Nephron progenitor cell (in vitro differentiated cells): ENCODE results near the gene HDAC4.

Source experiments
- DNase-seq: peaks from one replicate; pipeline ENCODE4 v3.0.0; 2021
- H3K27ac Mint-ChIP-seq: 2 replicates; pipeline ENCODE4 v1.8.0; 2021; ENCODE audit warnings: mild to moderate bottlenecking, moderate library complexity, mixed read lengths
- H3K27me3 Mint-ChIP-seq: 2 replicates; pipeline ENCODE4 v1.8.0; 2021; ENCODE audit warnings: mild to moderate bottlenecking, low read depth, mixed read lengths; ENCODE audit not compliant: poor library complexity
- H3K36me3 Mint-ChIP-seq: 2 replicates; pipeline ENCODE4 v1.8.0; 2021; ENCODE audit warnings: low read depth, mixed read lengths
- H3K4me1 Mint-ChIP-seq: 2 replicates; pipeline ENCODE4 v1.8.0; 2021; ENCODE audit warnings: mixed read lengths
- H3K4me3 Mint-ChIP-seq: 2 replicates; pipeline ENCODE4 v1.8.0; 2021; ENCODE audit warnings: mild to moderate bottlenecking, moderate library complexity, mixed read lengths
- H3K9me3 Mint-ChIP-seq: 2 replicates; pipeline ENCODE4 v1.8.0; 2021; ENCODE audit warnings: mild to moderate bottlenecking, moderate library complexity, mixed read lengths
- TF ChIP-seq, protein P1 (sequence below): fragments of 200-600 bp; sonication (generic); IDR thresholded peaks from 2 replicates; pipeline ENCODE4 v1.5.0; 2021; ENCODE audit warnings: antibody characterized with exemption

Gene HDAC4

DNA sequence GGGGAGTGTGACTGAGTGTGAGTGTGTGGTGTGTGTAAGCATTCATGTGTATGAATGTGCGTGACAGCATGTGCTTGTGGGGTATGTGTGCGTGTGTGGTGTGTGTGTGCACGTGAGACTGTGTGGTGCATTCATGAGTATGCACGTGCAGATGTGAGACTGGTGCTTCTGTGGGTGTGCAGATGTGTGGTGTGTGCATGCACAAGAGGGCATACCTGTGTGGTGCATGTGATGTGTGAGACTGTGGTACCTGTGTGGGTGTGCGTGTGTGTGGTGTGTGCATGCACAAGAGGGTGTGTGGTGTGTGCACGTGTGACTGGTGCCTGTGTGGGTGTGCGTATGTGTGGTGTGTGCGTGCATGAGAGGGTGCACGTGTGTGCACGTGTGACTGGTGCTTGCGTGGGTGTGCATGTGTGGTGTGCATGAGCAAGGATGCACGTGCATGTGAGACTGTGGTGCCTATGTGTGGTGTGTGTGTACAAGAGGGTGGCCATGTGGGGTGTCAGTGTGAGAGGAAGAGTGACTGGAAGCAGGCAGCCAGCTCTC, 339.6 kb downstream of the HDAC4 start:
- peak overlapping the region; percentile 40 for H3K27ac Mint-ChIP-seq
- peaks cover 24% of the 10 kb centered on the region for H3K4me1 Mint-ChIP-seq
- DNase-seq, result no peak
- TF ChIP-seq, protein P1, sequence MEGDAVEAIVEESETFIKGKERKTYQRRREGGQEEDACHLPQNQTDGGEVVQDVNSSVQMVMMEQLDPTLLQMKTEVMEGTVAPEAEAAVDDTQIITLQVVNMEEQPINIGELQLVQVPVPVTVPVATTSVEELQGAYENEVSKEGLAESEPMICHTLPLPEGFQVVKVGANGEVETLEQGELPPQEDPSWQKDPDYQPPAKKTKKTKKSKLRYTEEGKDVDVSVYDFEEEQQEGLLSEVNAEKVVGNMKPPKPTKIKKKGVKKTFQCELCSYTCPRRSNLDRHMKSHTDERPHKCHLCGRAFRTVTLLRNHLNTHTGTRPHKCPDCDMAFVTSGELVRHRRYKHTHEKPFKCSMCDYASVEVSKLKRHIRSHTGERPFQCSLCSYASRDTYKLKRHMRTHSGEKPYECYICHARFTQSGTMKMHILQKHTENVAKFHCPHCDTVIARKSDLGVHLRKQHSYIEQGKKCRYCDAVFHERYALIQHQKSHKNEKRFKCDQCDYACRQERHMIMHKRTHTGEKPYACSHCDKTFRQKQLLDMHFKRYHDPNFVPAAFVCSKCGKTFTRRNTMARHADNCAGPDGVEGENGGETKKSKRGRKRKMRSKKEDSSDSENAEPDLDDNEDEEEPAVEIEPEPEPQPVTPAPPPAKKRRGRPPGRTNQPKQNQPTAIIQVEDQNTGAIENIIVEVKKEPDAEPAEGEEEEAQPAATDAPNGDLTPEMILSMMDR, result no peak
- H3K27me3 Mint-ChIP-seq, result no peaks in the 10 kb centered on the region
- H3K4me3 Mint-ChIP-seq, result no peak overlapping the region
- peaks cover 28% of the 10 kb centered on the region for H3K36me3 Mint-ChIP-seq
- no peaks in the 10 kb centered on the region for H3K9me3 Mint-ChIP-seq

DNA sequence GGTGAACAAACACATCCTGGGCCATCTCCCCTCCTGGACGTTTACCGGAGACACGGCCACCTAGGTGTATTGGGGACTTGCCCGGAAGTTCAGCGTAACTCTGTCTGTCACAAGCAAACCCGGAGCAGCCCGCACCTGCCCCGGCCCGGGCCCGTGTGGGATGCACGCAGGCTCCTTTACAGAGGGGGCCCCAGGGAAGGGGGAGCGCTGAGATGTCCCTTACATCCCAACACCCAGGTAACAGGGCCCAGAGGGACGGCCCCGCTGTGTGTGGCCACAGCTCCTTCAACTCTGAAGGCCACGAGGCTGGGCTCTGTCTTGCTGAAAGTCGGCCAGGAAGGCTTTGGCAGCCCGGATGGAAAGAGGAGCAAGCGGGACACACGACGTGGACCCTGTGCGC, 340.1 kb downstream of the HDAC4 start:
- H3K9me3 Mint-ChIP-seq, result no peaks in the 10 kb centered on the region
- peaks cover 23% of the 10 kb centered on the region for H3K36me3 Mint-ChIP-seq
- no peaks in the 10 kb centered on the region for H3K27me3 Mint-ChIP-seq
- TF ChIP-seq, protein P1, result no peak
- H3K4me3 Mint-ChIP-seq, result no peak overlapping the region
- no peak overlapping the region for H3K27ac Mint-ChIP-seq
- DNase-seq, result no peak
- H3K4me1 Mint-ChIP-seq, result peaks cover 24% of the 10 kb centered on the region

DNA sequence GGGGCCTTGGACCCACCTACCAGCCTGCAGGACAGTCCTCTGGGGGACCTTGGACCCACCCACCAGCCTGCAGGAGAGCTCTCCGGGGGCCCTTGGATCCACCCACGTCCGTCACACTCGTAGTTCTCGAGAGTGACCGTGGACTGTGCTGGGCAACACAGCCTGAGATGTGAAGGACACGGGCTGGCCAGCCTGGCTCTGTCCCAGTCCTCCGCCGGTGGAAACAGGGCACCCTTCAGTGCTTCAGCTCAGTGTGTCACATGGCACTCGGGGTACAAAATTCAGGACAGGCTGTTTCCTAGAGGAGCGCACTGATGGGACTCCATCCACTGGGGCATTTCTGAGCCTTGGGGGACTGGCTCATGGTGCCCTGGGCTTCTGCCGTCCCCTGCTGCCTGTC, 341.0 kb downstream of the HDAC4 start:
- no peaks in the 10 kb centered on the region for H3K9me3 Mint-ChIP-seq

DNA sequence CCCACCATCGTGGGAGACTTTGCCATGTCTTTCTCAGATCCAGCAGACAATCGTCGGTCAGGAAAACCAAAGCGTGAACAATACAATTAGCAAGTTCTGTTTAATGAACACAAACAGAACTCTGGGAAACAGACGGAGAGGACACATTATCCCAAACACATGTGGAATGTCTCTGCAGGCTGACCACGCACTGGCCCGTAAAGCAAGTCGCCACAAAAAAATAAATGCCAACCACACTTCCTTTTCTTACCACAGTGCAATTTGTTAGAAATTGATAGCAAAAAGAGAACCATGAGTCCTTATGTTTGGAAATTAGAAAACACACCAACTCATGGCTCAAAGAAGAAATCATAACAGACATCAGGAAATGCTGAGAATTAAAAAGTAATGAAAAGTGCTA, 342.1 kb downstream of the HDAC4 start:
- Mint-ChIP-seq H3K27me3 (peaks cover 4% of the 10 kb centered on the region), H3K4me1 (peaks cover 17% of the 10 kb centered on the region), H3K4me3 (no peak overlapping the region), H3K9me3 (no peaks in the 10 kb centered on the region), H3K27ac (no peak overlapping the region), H3K36me3 (peaks cover 26% of the 10 kb centered on the region)
- TF ChIP-seq, protein P1, result no peak
- DNase-seq, result no peak

More for the DNA sequence above, 341.0 kb downstream of the HDAC4 start:
- Mint-ChIP-seq H3K36me3 (peaks cover 27% of the 10 kb centered on the region), H3K27me3 (peaks cover 3% of the 10 kb centered on the region), H3K4me1 (peaks cover 24% of the 10 kb centered on the region), H3K27ac (no peak overlapping the region), H3K4me3 (no peak overlapping the region)
- no peak for DNase-seq
- TF ChIP-seq, protein P1, result no peak

DNA sequence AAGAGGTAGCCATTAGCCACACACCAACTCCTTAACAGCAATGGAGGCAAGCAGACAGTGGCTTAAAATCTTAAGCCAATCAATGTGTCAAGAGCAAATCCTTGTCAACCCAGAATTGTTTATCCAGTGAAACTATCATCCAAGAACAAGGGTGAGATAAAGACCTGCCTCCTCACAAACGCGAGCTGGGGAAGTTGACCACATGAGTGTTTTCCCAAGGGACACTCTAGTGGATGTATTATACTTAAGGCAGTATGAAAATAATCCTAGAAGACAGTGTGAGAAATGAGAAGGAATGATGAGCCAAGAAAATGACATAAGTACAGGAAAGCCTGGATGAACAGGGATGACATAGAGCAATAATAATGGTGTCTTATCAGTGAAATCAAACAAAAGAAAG, 343.3 kb downstream of the HDAC4 start:
- Mint-ChIP-seq H3K27ac (no peak overlapping the region), H3K4me3 (no peak overlapping the region), H3K4me1 (peaks cover 15% of the 10 kb centered on the region), H3K27me3 (peaks cover 4% of the 10 kb centered on the region), H3K36me3 (peaks cover 37% of the 10 kb centered on the region), H3K9me3 (no peaks in the 10 kb centered on the region)
- DNase-seq, result no peak
- TF ChIP-seq, protein P1, result no peak

DNA sequence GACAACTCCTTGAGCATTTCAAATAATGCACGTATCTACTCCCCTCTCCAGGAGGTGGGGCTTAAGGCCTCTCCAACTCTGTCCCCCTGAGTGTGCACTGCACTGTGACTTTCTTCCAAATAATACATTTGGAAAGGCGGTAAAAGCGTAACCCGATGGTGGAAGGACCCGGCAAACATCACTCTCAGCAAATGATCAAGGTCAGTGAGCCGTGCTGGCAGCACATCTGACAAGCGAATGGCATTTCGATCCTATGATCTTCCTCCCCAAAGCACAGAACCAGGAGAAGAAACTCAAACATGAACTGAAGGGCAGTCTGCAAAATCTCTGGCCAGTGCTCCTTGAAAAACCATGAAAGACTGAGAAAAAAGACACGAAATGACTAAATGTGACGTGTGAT, 344.2 kb downstream of the HDAC4 start:
- TF ChIP-seq, protein P1, result no peak
- H3K4me3 Mint-ChIP-seq, result no peak overlapping the region
- peaks cover 42% of the 10 kb centered on the region for H3K36me3 Mint-ChIP-seq
- peaks cover 4% of the 10 kb centered on the region for H3K27me3 Mint-ChIP-seq
- H3K9me3 Mint-ChIP-seq, result no peaks in the 10 kb centered on the region
- H3K27ac Mint-ChIP-seq, result no peak overlapping the region
- no peak for DNase-seq
- H3K4me1 Mint-ChIP-seq, result peaks cover 15% of the 10 kb centered on the region
